ENCODE data around the gene ADGRG3. TPM values are rescaled to one million over a fixed set of nuclear protein-coding genes. Genes with fewer than 3 reads are reported as not detected.

Gene ADGRG3
- total RNA-seq, 1 donor from 2014 or later: 0.36 TPM

- no peak for TF ChIP-seq CTCF (IDR thresholded peaks at IDR 0.05; ENCODE audit: borderline replicate concordance)
- Histone ChIP-seq H3K4me1 (peaks cover 17% of the 10 kb centered on the region), H3K27ac (replicated peaks) (no peak overlapping the region), H3K4me3 (no peak overlapping the region), H3K36me3 (no peaks in the 10 kb centered on the region), H3K9me3 (replicated peaks) (no peaks in the 10 kb centered on the region), H3K27me3 (ENCODE audit: low read depth) (peaks cover 9% of the 10 kb centered on the region)
- intact Hi-C loops (cut with micrococcal nuclease): no loop called here
- DNase-seq: no peak
These were observed 8.5 kb downstream of the ADGRG3 start for GRCh38 chr16:57676553-57677085.

GRCh38 chr16:57677622-57678369 is 9.7 kb downstream of the ADGRG3 start:
- Histone ChIP-seq H3K36me3 (no peaks in the 10 kb centered on the region), H3K4me3 (no peak overlapping the region), H3K9me3 (replicated peaks) (no peaks in the 10 kb centered on the region), H3K4me1 (peaks cover 17% of the 10 kb centered on the region), H3K27ac (replicated peaks) (peak overlapping the region; percentile 60), H3K27me3 (ENCODE audit: low read depth) (peaks cover 6% of the 10 kb centered on the region)
- intact Hi-C loops (cut with micrococcal nuclease): no loop called here
- peak; percentile 35 for DNase-seq
- TF ChIP-seq CTCF (IDR thresholded peaks at IDR 0.05; ENCODE audit: borderline replicate concordance): no peak

GRCh38 chr16:57679016-57679415 is 10.9 kb downstream of the ADGRG3 start:
- Histone ChIP-seq H3K36me3 (no peaks in the 10 kb centered on the region), H3K4me1 (peaks cover 17% of the 10 kb centered on the region), H3K27me3 (ENCODE audit: low read depth) (no peaks in the 10 kb centered on the region), H3K4me3 (no peak overlapping the region), H3K9me3 (replicated peaks) (no peaks in the 10 kb centered on the region), H3K27ac (replicated peaks) (no peak overlapping the region)
- no peak for DNase-seq
- intact Hi-C loops (cut with micrococcal nuclease): no loop called here
- no peak for TF ChIP-seq CTCF (IDR thresholded peaks at IDR 0.05; ENCODE audit: borderline replicate concordance)

GRCh38 chr16:57679767-57680482 is 11.8 kb downstream of the ADGRG3 start:
- no peak for DNase-seq
- intact Hi-C loops (cut with micrococcal nuclease): no loop called here
- H3K27ac ChIP-seq (replicated peaks): no peak overlapping the region

More at GRCh38 chr16:57679767-57680482, 11.8 kb downstream of the ADGRG3 start:
- peaks cover 17% of the 10 kb centered on the region for H3K4me1 ChIP-seq
- H3K36me3 ChIP-seq: no peaks in the 10 kb centered on the region
- TF ChIP-seq CTCF (IDR thresholded peaks at IDR 0.05; ENCODE audit: borderline replicate concordance): no peak
- H3K9me3 ChIP-seq (replicated peaks): no peaks in the 10 kb centered on the region
- H3K4me3 ChIP-seq: no peak overlapping the region
- H3K27me3 ChIP-seq (ENCODE audit: low read depth): no peaks in the 10 kb centered on the region

All from left ventricle myocardium inferior (tissue), 1 donor.